HCT116 (cell line): Measurements from ENCODE around the gene DEPDC7. TPM values are rescaled to one million over a fixed set of nuclear protein-coding genes. Genes with fewer than 3 reads are reported as not detected.

ENCODE experiments used
- ATAC-seq: fragments of 200-7000 bp; cut with Tn5 transposase; 2 replicates; pipeline ENCODE4 v1.9.1; 2020; ENCODE audit warnings: mild to moderate bottlenecking, moderate library complexity
- BruUV-seq: library from RNA; stranded (reverse); fragments of 400-500 nt; replicated peaks from 2 replicates; lab custom pipeline; 2021; lab: Mats Ljungman, UMichigan
- CTCF ChIA-PET: fragments of 300-600 bp; sonication (Branson Sonifier 250); formaldehyde crosslinking; loops from one replicate; lab custom pipeline; 2021; ENCODE audit warnings: antibody characterized with exemption; lab: Charles Lee
- POLR2A ChIA-PET: fragments of 300-600, 350-600 bp; sonication (Branson Sonifier 250); formaldehyde crosslinking; loops from one replicate; lab custom pipeline; 2021; ENCODE audit warnings: antibody characterized with exemption; lab: Charles Lee
- RAD21 ChIA-PET, 2 experiments: fragments of 300-600 bp; sonication (Branson Sonifier 250); formaldehyde crosslinking; loops; one replicate each; lab custom pipeline; 2023; ENCODE audit warnings: low total read pairs in 2 of 2; ENCODE audit not compliant: uncharacterized antibody in 2 of 2, unreplicated experiment in 2 of 2, low non-redundant PET in 1 of 2; lab: Charles Lee
- DNase-seq: peaks from one replicate; pipeline ENCODE4 v3.0.0-alpha.2; 2010; ENCODE audit warnings: low read depth, low spot score
- H2AFZ ChIP-seq: fragments of 200-600 bp; shearing (Covaris generic), sonication (generic); 2 replicates; pipeline ENCODE4 v1.6.1; 2017; ENCODE audit warnings: low read depth, mixed run types, mixed read lengths, antibody characterized with exemption, low read length; ENCODE audit not compliant: poor library complexity, severe bottlenecking
- H3K27ac ChIP-seq: 2 replicates; pipeline ENCODE4 v1.5.1; 2012; ENCODE audit warnings: low read depth, low read length
- H3K27me3 ChIP-seq: fragments of 200-600 bp; sonication (generic); 2 replicates; pipeline ENCODE4 v1.6.1; 2016; ENCODE audit warnings: mixed run types, low read length, mixed read lengths; ENCODE audit not compliant: insufficient read depth
- H3K36me3 ChIP-seq, 2 experiments: fragments of 200-500 bp in 1 of 2; fragments of 200-600 bp in 1 of 2; sonication (Bioruptor generic) in 1 of 2; sonication (generic) in 1 of 2; 2 replicates each; pipeline versions ENCODE4 v1.5.1 to v1.6.1; 2014 to 2016; ENCODE audit warnings: low read length in 2 of 2, inconsistent platforms in 1 of 2, mixed read lengths in 1 of 2, mixed run types in 1 of 2; ENCODE audit not compliant: insufficient read depth in 2 of 2, control insufficient read depth in 1 of 2
- H3K4me1 ChIP-seq, 2 experiments: fragments of 200-600 bp in 1 of 2; sonication (generic) in 1 of 2; 2 replicates each; pipeline versions ENCODE4 v1.5.1 to v1.6.1; 2012 to 2017; ENCODE audit warnings: low read length in 2 of 2, inconsistent platforms in 1 of 2, mild to moderate bottlenecking in 1 of 2, mixed read lengths in 1 of 2, mixed run types in 1 of 2, moderate library complexity in 1 of 2; ENCODE audit not compliant: insufficient read depth in 2 of 2, control insufficient read depth in 1 of 2
- H3K4me2 ChIP-seq: fragments of 200-600 bp; sonication (generic); 2 replicates; pipeline ENCODE4 v1.6.1; 2017; ENCODE audit warnings: mixed run types, low read length, mixed read lengths
- H3K4me3 ChIP-seq, 2 experiments: fragments of 200-600 bp in 1 of 2; sonication (generic) in 1 of 2; replicated peaks in 1 of 2; 2 replicates each; pipeline ENCODE4 v1.5.1; 2011 to 2016; ENCODE audit warnings: low read length in 2 of 2, control low read depth in 1 of 2, low read depth in 1 of 2, mild to moderate bottlenecking in 1 of 2, mixed read lengths in 1 of 2, mixed run types in 1 of 2
- H3K79me2 ChIP-seq: fragments of 200-600 bp; sonication (generic); 2 replicates; pipeline ENCODE4 v1.6.1; 2017; ENCODE audit warnings: mild to moderate bottlenecking, mixed run types, low read length, moderate library complexity, mixed read lengths; ENCODE audit not compliant: insufficient read depth
- H3K9ac ChIP-seq: fragments of 200-600 bp; sonication (generic); 2 replicates; pipeline ENCODE4 v1.6.1; 2016; ENCODE audit warnings: low read length, mixed read lengths
- H3K9me2 ChIP-seq: fragments of 200-600 bp; sonication (generic), shearing (Covaris generic); 2 replicates; pipeline ENCODE4 v1.6.1; 2017; ENCODE audit warnings: mixed run types, mild to moderate bottlenecking, moderate library complexity; ENCODE audit not compliant: insufficient read depth
- H3K9me3 ChIP-seq, 2 experiments: fragments of 200-500 bp in 1 of 2; fragments of 200-600 bp in 1 of 2; sonication (Bioruptor generic) in 1 of 2; sonication (generic) in 1 of 2; 2 replicates each; pipeline ENCODE4 v1.6.1; 2014 to 2017; ENCODE audit warnings: low read length in 2 of 2, mixed read lengths in 2 of 2, inconsistent platforms in 1 of 2, low read depth in 1 of 2, mild to moderate bottlenecking in 1 of 2, mixed run types in 1 of 2, moderate library complexity in 1 of 2; ENCODE audit not compliant: control insufficient read depth in 1 of 2, insufficient read depth in 1 of 2
- H4K20me1 ChIP-seq: fragments of 200-600 bp; sonication (generic), shearing (Covaris generic); 2 replicates; pipeline ENCODE4 v1.6.1; 2017; ENCODE audit warnings: mixed run types, mild to moderate bottlenecking, moderate library complexity; ENCODE audit not compliant: insufficient read depth
- ATF3 ChIP-seq: IDR thresholded peaks from 2 replicates; pipeline ENCODE4 v1.6.1; 2012
- CEBPB ChIP-seq: IDR thresholded peaks from 2 replicates; pipeline ENCODE4 v1.6.1; 2012; ENCODE audit warnings: low read depth
- CTCF ChIP-seq, 3 experiments: fragments of 200-600 bp in 1 of 3; sonication (generic) in 1 of 3; IDR thresholded peaks in 2 of 3; conservative IDR thresholded peaks in 1 of 3; 2 replicates each; pipeline ENCODE4 v1.5.1; 2012 to 2017; ENCODE audit warnings: low read depth in 2 of 3, low read length in 2 of 3, antibody characterized with exemption in 1 of 3, borderline replicate concordance in 1 of 3, control low read depth in 1 of 3, mild to moderate bottlenecking in 1 of 3, mixed read lengths in 1 of 3, mixed run types in 1 of 3, moderate library complexity in 1 of 3; ENCODE audit not compliant: insufficient read depth in 1 of 3
- EGR1 ChIP-seq: IDR thresholded peaks from 2 replicates; pipeline ENCODE4 v1.6.1; 2012; ENCODE audit warnings: low read depth
- EZH2phosphoT487 ChIP-seq: fragments of 200-600 bp; IDR thresholded peaks from 2 replicates; pipeline ENCODE4 v1.6.1; 2018; ENCODE audit warnings: antibody characterized with exemption, borderline replicate concordance
- JUND ChIP-seq: IDR thresholded peaks from 2 replicates; pipeline ENCODE4 v1.6.1; 2012
- POLR2A ChIP-seq: IDR thresholded peaks from 2 replicates; pipeline ENCODE4 v1.7.0; 2011; ENCODE audit warnings: borderline replicate concordance; ENCODE audit not compliant: insufficient read depth, insufficient read length; ENCODE audit errors: extremely low read depth
- POLR2AphosphoS5 ChIP-seq: IDR thresholded peaks from 2 replicates; pipeline ENCODE4 v1.6.1; 2011; ENCODE audit warnings: mild to moderate bottlenecking, low read depth, low read length, moderate library complexity
- RAD21 ChIP-seq: IDR thresholded peaks from 2 replicates; pipeline ENCODE4 v1.6.1; 2012; ENCODE audit warnings: low read depth, mild to moderate bottlenecking
- SIN3A ChIP-seq: IDR thresholded peaks from 2 replicates; pipeline ENCODE4 v1.6.1; 2012; ENCODE audit warnings: low read depth
- SP1 ChIP-seq: IDR thresholded peaks from 2 replicates; pipeline ENCODE4 v1.6.1; 2012; ENCODE audit warnings: low read depth
- SRF ChIP-seq: IDR thresholded peaks from 2 replicates; pipeline ENCODE4 v1.6.1; 2012; ENCODE audit warnings: low read depth
- TCF7L2 ChIP-seq: IDR thresholded peaks from 2 replicates; pipeline ENCODE4 v1.7.0; 2011; ENCODE audit warnings: borderline replicate concordance, inconsistent platforms; ENCODE audit not compliant: insufficient read depth, insufficient read length; ENCODE audit errors: extremely low read depth
- YY1 ChIP-seq: IDR thresholded peaks from 2 replicates; pipeline ENCODE4 v1.6.1; 2011; ENCODE audit warnings: low read length, low read depth, moderate library complexity, mild to moderate bottlenecking; ENCODE audit not compliant: insufficient replicate concordance; ENCODE audit errors: extremely low read depth
- ZFX ChIP-seq: fragments of 450-650 bp; IDR thresholded peaks from 2 replicates; pipeline ENCODE4 v1.6.1; 2017
- ZNF274 ChIP-seq: fragments of 200-500 bp; sonication (Bioruptor generic); IDR thresholded peaks from 2 replicates; pipeline ENCODE4 v1.6.1; 2014; ENCODE audit warnings: mild to moderate bottlenecking, low read depth, low read length, inconsistent platforms
- intact Hi-C: fragments of 100-400 bp; cut with micrococcal nuclease; formaldehyde crosslinking; loops from 2 replicates; pipeline ENCODE4 v1.10.0; 2022
- total RNA-seq: library from RNA; stranded (reverse); gene quantifications from one replicate; pipeline ENCODE4 v1.2.1, GENCODE V29; 2021; ENCODE audit not compliant: unreplicated experiment
- TF ChIP-seq, protein P1 (sequence below): IDR thresholded peaks from 2 replicates; pipeline ENCODE4 v1.6.1; 2011; ENCODE audit warnings: mild to moderate bottlenecking, low read length, moderate library complexity; ENCODE audit not compliant: insufficient replicate concordance; ENCODE audit errors: extremely low read depth

DEPDC7 gene
- total RNA-seq, 1 experiment from 2014 or later = 7.3 TPM

DNA sequence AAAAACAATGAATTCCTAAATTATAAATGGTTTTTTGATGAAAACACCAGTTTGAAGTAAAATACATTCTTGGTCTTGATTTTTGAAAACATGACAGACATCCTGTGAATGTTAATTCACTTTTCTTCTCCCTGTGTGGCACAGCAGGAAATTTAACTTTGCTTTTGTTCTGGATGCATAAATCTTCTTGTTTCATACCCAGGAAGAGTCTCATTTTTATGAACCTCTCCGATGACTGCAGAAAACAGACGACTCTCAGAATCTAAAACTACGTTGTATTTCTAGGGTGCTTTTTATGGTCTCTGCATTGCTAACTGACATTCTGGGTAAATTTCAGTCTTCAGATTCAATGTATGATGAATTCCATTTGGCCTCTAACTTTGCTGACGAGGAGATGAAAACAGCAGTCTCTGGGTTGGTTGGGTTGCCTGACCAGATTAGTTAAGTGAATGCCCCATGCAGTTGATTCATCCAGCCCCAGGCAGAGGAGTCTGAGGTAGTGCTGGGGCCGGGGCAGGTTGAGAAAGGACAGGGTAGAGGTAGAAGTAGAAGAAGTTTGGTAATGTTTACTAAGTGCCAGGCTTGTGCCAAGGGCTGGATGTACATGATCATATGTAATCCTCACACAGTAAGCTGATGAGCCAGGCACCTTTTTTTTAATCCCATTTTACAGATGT lies 43.8 kb downstream of the DEPDC7 start:
- H3K36me3 ChIP-seq = no peaks in the 10 kb centered on the region
- H3K9me2 ChIP-seq = no peaks in the 10 kb centered on the region
- no peak overlapping the region for H3K4me2 ChIP-seq
- H3K79me2 ChIP-seq = no peaks in the 10 kb centered on the region
- intact Hi-C loops = loop anchor here (5.0 to 10.0 kb wide), 3 partner anchors 82 to 345 kb away; no protein-coding TSS in a partner anchor
- TF ChIP-seq YY1 (no peak), ZNF274 (no peak), JUND (no peak), EZH2phosphoT487 (no peak), ZFX (no peak), EGR1 (no peak), ATF3 (no peak), RAD21 (no peak), SP1 (no peak), CTCF (IDR thresholded peaks at IDR 0.05 in 2 of 3, conservative IDR thresholded peaks at IDR 0.05 in 1 of 3; ENCODE audit: borderline replicate concordance in 1 of 3, insufficient read depth in 1 of 3, low read depth in 2 of 3, low read length in 2 of 3) (no peak), CEBPB (no peak), POLR2A (no peak), POLR2AphosphoS5 (no peak), TCF7L2 (no peak), SIN3A (no peak), SRF (no peak)
- TF ChIP-seq, protein P1, sequence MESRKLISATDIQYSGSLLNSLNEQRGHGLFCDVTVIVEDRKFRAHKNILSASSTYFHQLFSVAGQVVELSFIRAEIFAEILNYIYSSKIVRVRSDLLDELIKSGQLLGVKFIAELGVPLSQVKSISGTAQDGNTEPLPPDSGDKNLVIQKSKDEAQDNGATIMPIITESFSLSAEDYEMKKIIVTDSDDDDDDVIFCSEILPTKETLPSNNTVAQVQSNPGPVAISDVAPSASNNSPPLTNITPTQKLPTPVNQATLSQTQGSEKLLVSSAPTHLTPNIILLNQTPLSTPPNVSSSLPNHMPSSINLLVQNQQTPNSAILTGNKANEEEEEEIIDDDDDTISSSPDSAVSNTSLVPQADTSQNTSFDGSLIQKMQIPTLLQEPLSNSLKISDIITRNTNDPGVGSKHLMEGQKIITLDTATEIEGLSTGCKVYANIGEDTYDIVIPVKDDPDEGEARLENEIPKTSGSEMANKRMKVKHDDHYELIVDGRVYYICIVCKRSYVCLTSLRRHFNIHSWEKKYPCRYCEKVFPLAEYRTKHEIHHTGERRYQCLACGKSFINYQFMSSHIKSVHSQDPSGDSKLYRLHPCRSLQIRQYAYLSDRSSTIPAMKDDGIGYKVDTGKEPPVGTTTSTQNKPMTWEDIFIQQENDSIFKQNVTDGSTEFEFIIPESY = no peak
- TF ChIP-seq, all 23 proteins: peak for 0
- Histone ChIP-seq H3K9ac (no peak overlapping the region), H3K27ac (no peak overlapping the region), H3K4me3 (no peak overlapping the region), H4K20me1 (no peaks in the 10 kb centered on the region), H3K27me3 (no peaks in the 10 kb centered on the region), H3K9me3 (no peaks in the 10 kb centered on the region), H3K4me1 (peaks cover 20 to 32% of the 10 kb centered on the region in 2 experiments), H2AFZ (no peak overlapping the region)
- BruUV-seq = no TSS peak
- DNase-seq (no peak), ATAC-seq (no peak)
- ChIA-PET CTCF (interaction anchor here (1.8 kb wide), 1 partner anchor 10 kb away, joined by 6 read pairs; no protein-coding TSS in a partner anchor), POLR2A (interaction anchor here (2.1 kb wide), 1 partner anchor 20 kb away, joined by 5 read pairs; the partner anchor contains the start of gene TCP11L1), RAD21 (no interaction called here)
